Measurements from ENCODE around the gene SIX2.

The SIX2 gene

DNA sequence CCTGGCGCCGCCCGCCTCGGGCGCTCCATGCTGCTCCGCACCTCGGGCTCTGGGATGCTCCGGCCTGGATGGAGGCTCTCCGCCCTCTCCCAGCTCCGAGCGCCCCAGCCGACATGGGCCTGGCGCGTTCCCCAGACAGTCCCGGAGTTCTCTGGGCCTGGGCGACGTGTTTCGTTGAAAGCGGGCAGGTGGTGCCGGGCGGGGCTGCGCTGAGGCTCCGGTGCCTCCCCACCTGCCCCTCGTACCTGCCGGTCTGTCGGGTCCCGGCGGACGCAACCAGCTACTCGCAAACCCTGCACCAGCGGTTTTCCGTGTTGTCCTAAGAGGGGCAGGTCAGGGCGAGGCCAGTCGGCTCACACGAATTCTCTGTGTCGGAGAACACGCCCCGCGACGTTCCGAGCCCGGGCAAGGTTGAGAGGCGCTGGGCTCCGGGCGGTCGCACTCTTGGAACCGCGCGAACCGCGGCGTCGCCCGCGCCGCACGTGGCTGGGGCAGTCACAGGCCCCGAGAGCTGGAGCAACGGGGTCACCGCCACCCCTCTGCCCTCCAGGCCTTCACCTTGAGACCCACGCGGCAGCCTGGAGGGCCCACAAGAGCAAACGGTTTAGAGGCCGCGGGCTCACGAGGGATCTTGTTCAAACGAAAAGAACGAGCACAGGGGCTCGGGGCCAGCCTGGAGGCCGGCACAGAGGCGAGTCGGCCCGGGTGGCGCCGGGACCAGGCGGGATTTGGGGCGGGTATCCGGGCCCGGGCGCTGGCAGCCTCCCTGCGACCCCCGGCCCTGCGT is 4.2 kb upstream of the SIX2 start:
- DNase-seq (ENCODE audit: low spot score), result no peak
- CTCF ChIA-PET, result interaction anchor here (0.6 to 0.7 kb wide), 5 partner anchors 11 to 999 kb away, joined by 3 to 5 read pairs (median 3); no protein-coding TSS in a partner anchor
- POLR2A ChIA-PET (ENCODE audit: low non-redundant PET), result no interaction called here
- TF ChIP-seq CTCF (conservative IDR thresholded peaks at IDR 0.05; ENCODE audit: low read depth), result no peak
- no peak overlapping the region for H3K27ac ChIP-seq

GRCh38 chr2:45012733-45013132 is 3.5 kb upstream of the SIX2 start:
- DNase-seq (ENCODE audit: low spot score), result no peak
- CTCF ChIA-PET, result interaction anchor here (0.6 to 1.0 kb wide), 6 partner anchors 12 to 1156 kb away, joined by 3 to 12 read pairs (median 4); no protein-coding TSS in a partner anchor
- no peak overlapping the region for H3K27ac ChIP-seq
- POLR2A ChIA-PET (ENCODE audit: low non-redundant PET), result no interaction called here
- TF ChIP-seq CTCF (conservative IDR thresholded peaks at IDR 0.05; ENCODE audit: low read depth), result no peak

DNA sequence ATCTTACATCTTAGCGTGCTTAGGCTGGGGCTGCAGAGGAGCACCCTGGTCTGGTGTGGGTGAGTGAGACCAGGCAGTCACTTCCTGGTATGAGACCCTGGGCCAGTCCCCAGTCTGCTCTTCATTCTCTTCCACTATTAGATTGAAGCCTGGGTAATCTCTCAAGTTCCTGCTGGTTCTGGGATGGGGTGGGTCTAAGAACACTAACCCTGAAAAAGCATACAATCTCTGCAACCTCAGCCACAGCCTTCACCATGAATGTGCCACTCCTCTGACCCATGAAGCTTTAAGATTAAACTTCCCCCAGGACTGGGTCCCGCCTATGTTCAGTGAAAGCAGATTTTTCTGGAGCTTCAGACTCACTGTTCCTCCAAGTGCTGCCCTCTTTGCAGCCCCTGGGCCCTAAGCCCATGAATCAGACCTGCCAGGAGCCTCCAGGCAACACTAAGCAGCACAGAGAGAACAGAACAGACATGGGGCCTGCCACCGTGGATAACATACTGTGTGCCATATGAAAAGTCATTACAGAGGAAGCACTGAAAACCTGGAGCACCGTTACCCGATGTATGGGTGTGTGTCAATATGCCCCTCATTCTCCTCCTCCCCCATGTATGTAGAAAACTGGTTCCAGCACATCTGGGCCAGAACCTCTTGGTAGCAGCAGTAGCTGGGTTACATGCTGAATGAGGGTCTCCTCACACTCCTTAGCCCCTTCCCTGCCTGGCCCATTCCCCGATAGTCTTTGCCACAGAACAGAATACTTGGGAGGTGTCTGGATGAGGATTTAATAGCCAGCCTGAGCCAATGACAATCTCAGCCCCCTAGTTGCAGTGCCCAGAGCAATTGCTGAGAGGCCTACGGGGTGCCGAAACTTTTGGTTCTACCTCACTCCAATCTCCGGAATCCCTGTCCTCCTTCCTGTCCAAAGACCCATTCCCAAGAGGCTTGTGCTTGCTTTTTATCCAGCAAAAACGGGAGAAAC is 2.7 kb upstream of the SIX2 start:
- no peak overlapping the region; the same call in 1 of the 2 replicates for H3K27ac ChIP-seq
- CTCF ChIA-PET, result interaction anchor here (0.7 to 1.0 kb wide), 2 partner anchors 482 to 1156 kb away, joined by 5 to 12 read pairs; no protein-coding TSS in a partner anchor
- no peak for TF ChIP-seq CTCF (conservative IDR thresholded peaks at IDR 0.05; ENCODE audit: low read depth)
- POLR2A ChIA-PET (ENCODE audit: low non-redundant PET), result no interaction called here
- no peak for DNase-seq (ENCODE audit: low spot score)

GRCh38 chr2:45011121-45011520 is 1.9 kb upstream of the SIX2 start:
- TF ChIP-seq CTCF (conservative IDR thresholded peaks at IDR 0.05; ENCODE audit: low read depth), result no peak
- ChIA-PET POLR2A (ENCODE audit: low non-redundant PET) (no interaction called here), CTCF (no interaction called here)
- DNase-seq (ENCODE audit: low spot score), result no peak
- H3K27ac ChIP-seq, result peak overlapping the region; percentile 95

GRCh38 chr2:45010702-45011012 is 1.4 kb upstream of the SIX2 start:
- TF ChIP-seq CTCF (conservative IDR thresholded peaks at IDR 0.05; ENCODE audit: low read depth), result no peak
- POLR2A ChIA-PET (ENCODE audit: low non-redundant PET), result interaction anchor here (0.5 to 0.6 kb wide), 2 partner anchors 600 to 842 kb away, joined by 3 to 4 read pairs; partner anchors contain the start of gene PPM1B
- peak overlapping the region; percentile 95 for H3K27ac ChIP-seq
- CTCF ChIA-PET, result no interaction called here
- DNase-seq (ENCODE audit: low spot score), result no peak

All from RWPE1 (cell line).